SU-DHL-6 (cell line): ENCODE data around the gene FBXO28.

Source experiments
- H2AFZ ChIP-seq: fragments of 200-600 bp; sonication (generic); 2 replicates; pipeline ENCODE4 v1.6.1; 2014; ENCODE audit warnings: low read depth, mild to moderate bottlenecking, moderate library complexity, mixed read lengths, antibody characterized with exemption, low read length; ENCODE audit not compliant: severe bottlenecking
- H3F3A ChIP-seq: fragments of 200-600 bp; shearing (Covaris generic); 2 replicates; pipeline ENCODE4 v1.6.0; 2016; ENCODE audit warnings: antibody characterized with exemption, mild to moderate bottlenecking; ENCODE audit not compliant: insufficient read depth
- H3K27ac ChIP-seq: fragments of 200-600 bp; sonication (generic); 2 replicates; pipeline ENCODE4 v1.5.1; 2016; ENCODE audit warnings: low read depth, mild to moderate bottlenecking, low read length, moderate library complexity, mixed read lengths
- H3K27me3 ChIP-seq: fragments of 200-600 bp; sonication (generic), shearing (Covaris generic); 2 replicates; pipeline ENCODE4 v1.6.0; 2014; ENCODE audit warnings: mild to moderate bottlenecking, low read length
- H3K36me3 ChIP-seq: fragments of 200-600 bp; sonication (generic); 2 replicates; pipeline ENCODE4 v1.6.1; 2014; ENCODE audit warnings: mild to moderate bottlenecking, low read length, mixed read lengths
- H3K4me2 ChIP-seq: fragments of 300-600, 200-600 bp; shearing (Covaris generic), sonication (generic); 2 replicates; pipeline ENCODE4 v1.6.0; 2014; ENCODE audit warnings: low read length, low read depth, mild to moderate bottlenecking; ENCODE audit not compliant: poor library complexity, severe bottlenecking
- H3K4me3 ChIP-seq: fragments of 200-600 bp; sonication (generic); 2 replicates; pipeline ENCODE4 v1.5.1; 2014; ENCODE audit warnings: antibody characterized with exemption, low read length, mild to moderate bottlenecking, mixed read lengths; ENCODE audit not compliant: insufficient read depth, poor library complexity, severe bottlenecking
- H3K79me2 ChIP-seq: fragments of 200-600 bp; sonication (generic); 2 replicates; pipeline ENCODE4 v1.6.1; 2014; ENCODE audit warnings: mild to moderate bottlenecking, low read length, moderate library complexity; ENCODE audit not compliant: insufficient read depth
- H3K9ac ChIP-seq: fragments of 200-600 bp; sonication (generic); 2 replicates; pipeline ENCODE4 v1.7.0; 2014; ENCODE audit warnings: mild to moderate bottlenecking, low read length
- H3K9me2 ChIP-seq: fragments of 200-600 bp; sonication (generic); replicated peaks from 2 replicates; pipeline ENCODE4 v1.6.1; 2014; ENCODE audit warnings: low read length; ENCODE audit not compliant: insufficient read depth
- H3K9me3 ChIP-seq: fragments of 200-600 bp; sonication (generic); 2 replicates; pipeline ENCODE4 v1.6.1; 2014; ENCODE audit warnings: low read length, mixed read lengths; ENCODE audit not compliant: insufficient read depth
- H4K20me1 ChIP-seq: fragments of 200-600 bp; sonication (generic); 2 replicates; pipeline ENCODE4 v1.6.1; 2014; ENCODE audit warnings: low read depth, mild to moderate bottlenecking, antibody characterized with exemption, low read length, moderate library complexity, mixed read lengths
- CTCF ChIP-seq: fragments of 200-600 bp; sonication (generic); IDR thresholded peaks from one replicate; pipeline ENCODE4 v1.5.1; 2017; ENCODE audit warnings: antibody characterized with exemption, mild to moderate bottlenecking, low read length, moderate library complexity; ENCODE audit not compliant: insufficient read depth, poor library complexity, severe bottlenecking
- EZH2phosphoT487 ChIP-seq: fragments of 200-600 bp; sonication (generic), shearing (Covaris generic); conservative IDR thresholded peaks from 2 replicates; pipeline ENCODE4 v1.6.1; 2018; ENCODE audit warnings: mild to moderate bottlenecking, antibody characterized with exemption, low read length, moderate library complexity, mixed read lengths

FBXO28 gene

GRCh38 chr1:224113005-224113404, 906 bp upstream of the FBXO28 start:
- Histone ChIP-seq H3K9me3 (no peaks in the 10 kb centered on the region), H3K9me2 (no peaks in the 10 kb centered on the region), H3K79me2 (peaks cover 43% of the 10 kb centered on the region), H3K27ac (no peak overlapping the region), H3K9ac (peak overlapping the region; percentile 96; the same call in 1 of the 2 replicates), H4K20me1 (0 out of 2 replicates have a peak, but pooled peaks cover 2% of the 10 kb centered on the region), H3K27me3 (no peaks in the 10 kb centered on the region), H3K4me3 (no peak overlapping the region), H2AFZ (peak overlapping the region; percentile 80), H3K4me2 (peak overlapping the region; percentile 87), H3F3A (peaks cover 22% of the 10 kb centered on the region), H3K36me3 (no peaks in the 10 kb centered on the region)
- no peak for TF ChIP-seq EZH2phosphoT487

DNA sequence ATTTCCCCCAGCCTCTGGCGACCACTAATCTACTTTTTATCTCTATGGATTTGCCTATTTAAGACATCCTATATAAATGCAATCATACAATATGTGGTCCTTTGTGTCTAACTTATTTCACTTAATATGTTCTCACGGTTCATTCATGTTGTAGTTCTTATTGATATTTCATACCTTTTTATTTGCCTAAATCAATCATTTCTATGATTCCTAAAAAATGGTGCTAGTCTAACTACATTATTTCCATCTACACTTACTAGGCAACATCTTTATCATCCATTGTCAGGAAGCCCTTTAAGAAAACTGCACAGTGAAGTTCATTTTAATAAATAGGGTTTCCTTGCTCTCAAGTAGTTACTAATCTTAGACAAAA, 380 bp upstream of the FBXO28 start:
- Histone ChIP-seq H3F3A (peaks cover 22% of the 10 kb centered on the region), H3K27me3 (no peaks in the 10 kb centered on the region), H3K9ac (peak overlapping the region; percentile 96), H3K36me3 (no peaks in the 10 kb centered on the region), H2AFZ (peak overlapping the region; percentile 80), H3K79me2 (peaks cover 48% of the 10 kb centered on the region), H3K9me2 (no peaks in the 10 kb centered on the region), H3K9me3 (no peaks in the 10 kb centered on the region), H4K20me1 (0 out of 2 replicates have a peak, but pooled peaks cover 2% of the 10 kb centered on the region), H3K4me2 (peak overlapping the region; percentile 87), H3K4me3 (peak overlapping the region; percentile 97), H3K27ac (peak overlapping the region; percentile 76)
- TF ChIP-seq CTCF (no peak), EZH2phosphoT487 (no peak)

DNA sequence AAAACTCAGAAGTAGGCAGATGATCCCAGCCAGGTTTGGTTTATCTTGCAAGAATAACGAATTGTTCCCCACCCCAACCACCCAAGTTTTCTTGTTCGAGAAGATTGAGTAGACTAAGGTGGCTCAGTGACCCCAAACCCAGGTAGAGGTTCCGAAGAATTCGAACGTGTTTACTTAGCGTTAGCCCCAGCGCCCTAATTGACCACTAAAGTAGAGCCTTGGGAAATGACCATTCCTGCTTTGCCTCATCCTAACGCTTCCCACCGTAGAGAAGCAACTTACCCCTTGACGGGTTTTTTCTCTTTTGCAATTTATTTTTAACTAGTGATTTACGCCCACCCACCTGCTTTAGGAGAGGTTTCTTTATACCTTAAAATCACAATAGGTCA, 870 bp downstream of the FBXO28 start:
- Histone ChIP-seq H3K36me3 (no peaks in the 10 kb centered on the region; the same call in 1 of the 2 replicates), H2AFZ (peak overlapping the region; percentile 80), H3K9me3 (no peaks in the 10 kb centered on the region), H3K27ac (peak overlapping the region; percentile 76), H3K4me2 (peak overlapping the region; percentile 87), H3K9me2 (no peaks in the 10 kb centered on the region), H3K9ac (peak overlapping the region; percentile 96), H3K27me3 (no peaks in the 10 kb centered on the region), H3F3A (peaks cover 22% of the 10 kb centered on the region), H3K79me2 (peaks cover 60% of the 10 kb centered on the region), H4K20me1 (0 out of 2 replicates have a peak, but pooled peaks cover 2% of the 10 kb centered on the region), H3K4me3 (peak overlapping the region; percentile 97)
- no peak for TF ChIP-seq EZH2phosphoT487
- no peak for TF ChIP-seq CTCF

- no peaks in the 10 kb centered on the region for H3K27me3 ChIP-seq
- TF ChIP-seq CTCF (peak; percentile 52), EZH2phosphoT487 (no peak)
- 0 out of 2 replicates have a peak, but pooled peaks cover 2% of the 10 kb centered on the region for H4K20me1 ChIP-seq
- H3F3A ChIP-seq = peaks cover 22% of the 10 kb centered on the region
- peak overlapping the region; percentile 76; the same call in 1 of the 2 replicates for H3K27ac ChIP-seq
- H3K79me2 ChIP-seq = peaks cover 72% of the 10 kb centered on the region
- H3K4me3 ChIP-seq = no peak overlapping the region
- H3K4me2 ChIP-seq = peak overlapping the region; percentile 87
- H3K36me3 ChIP-seq = no peaks in the 10 kb centered on the region; the same call in 1 of the 2 replicates
- H3K9me3 ChIP-seq = no peaks in the 10 kb centered on the region
- H2AFZ ChIP-seq = no peak overlapping the region
- no peak overlapping the region for H3K9ac ChIP-seq
- no peaks in the 10 kb centered on the region for H3K9me2 ChIP-seq
Observed at GRCh38 chr1:224116131-224116530, 2.2 kb downstream of the FBXO28 start.
